Fibroblast of mammary gland (primary cell): Measurements from ENCODE around the gene GMPR.

Source experiments
- DNase-seq: peaks from one replicate; pipeline ENCODE4 v3.0.0-alpha.2; 2010; ENCODE audit warnings: low read depth
- H3K4me3 ChIP-seq: 2 replicates; pipeline ENCODE4 v1.5.1; 2011; ENCODE audit warnings: low read depth, mild to moderate bottlenecking, low read length, moderate library complexity; ENCODE audit not compliant: control insufficient read depth
- CTCF ChIP-seq: conservative IDR thresholded peaks from 2 replicates; pipeline ENCODE4 v1.5.1; 2011; ENCODE audit warnings: low read depth, low read length, inconsistent platforms; ENCODE audit not compliant: control insufficient read depth, insufficient read depth

The GMPR gene

GRCh38 chr6:16299861-16300260 is 61.5 kb downstream of the GMPR start:
- DNase-seq: no peak
- no peak for TF ChIP-seq CTCF
- H3K4me3 ChIP-seq: no peak overlapping the region

GRCh38 chr6:16301511-16301910 is 63.1 kb downstream of the GMPR start:
- no peak overlapping the region for H3K4me3 ChIP-seq
- no peak for DNase-seq
- no peak for TF ChIP-seq CTCF

- no peak for TF ChIP-seq CTCF
- no peak for DNase-seq
- no peak overlapping the region for H3K4me3 ChIP-seq
Observed at GRCh38 chr6:16302721-16303552, 64.5 kb downstream of the GMPR start.

GRCh38 chr6:16305246-16305725 is 66.9 kb downstream of the GMPR start:
- H3K4me3 ChIP-seq: no peak overlapping the region
- no peak for TF ChIP-seq CTCF
- DNase-seq: no peak

- no peak for TF ChIP-seq CTCF
- H3K4me3 ChIP-seq: no peak overlapping the region
- DNase-seq: no peak
Observed at GRCh38 chr6:16305788-16306187, 67.4 kb downstream of the GMPR start.

GRCh38 chr6:16306334-16306733 is 67.9 kb downstream of the GMPR start:
- H3K4me3 ChIP-seq: no peak overlapping the region
- no peak for DNase-seq
- no peak for TF ChIP-seq CTCF
